Endometrial microvascular endothelial cells (primary cell): ENCODE data around the gene CLTRN. TPM values are rescaled to one million over a fixed set of nuclear protein-coding genes. Genes with fewer than 3 reads are reported as not detected.
"Not testable (repeated sequence)": the region's sequence is repeated elsewhere in the genome, so short reads cannot be mapped to it uniquely, and the experiment has no call there.

Experiments used
- in situ Hi-C: cut with HindIII; loops from 2 replicates; pipeline ENCODE4 v1.10.0; 2017; ENCODE audit warnings: low sequenced_read_pairs, low pct_unique_long_range_greater_than_20kb; ENCODE audit errors: inconsistent ontology term
- total RNA-seq: library from RNA; depleted of rRNA; stranded (reverse); fragments of >200 nt; gene quantifications from one replicate; pipeline ENCODE4 v1.2.3, GENCODE V29; 2015; ENCODE audit errors: inconsistent ontology term

CLTRN gene, protein sequence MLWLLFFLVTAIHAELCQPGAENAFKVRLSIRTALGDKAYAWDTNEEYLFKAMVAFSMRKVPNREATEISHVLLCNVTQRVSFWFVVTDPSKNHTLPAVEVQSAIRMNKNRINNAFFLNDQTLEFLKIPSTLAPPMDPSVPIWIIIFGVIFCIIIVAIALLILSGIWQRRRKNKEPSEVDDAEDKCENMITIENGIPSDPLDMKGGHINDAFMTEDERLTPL
- 1.3 TPM for total RNA-seq

DNA sequence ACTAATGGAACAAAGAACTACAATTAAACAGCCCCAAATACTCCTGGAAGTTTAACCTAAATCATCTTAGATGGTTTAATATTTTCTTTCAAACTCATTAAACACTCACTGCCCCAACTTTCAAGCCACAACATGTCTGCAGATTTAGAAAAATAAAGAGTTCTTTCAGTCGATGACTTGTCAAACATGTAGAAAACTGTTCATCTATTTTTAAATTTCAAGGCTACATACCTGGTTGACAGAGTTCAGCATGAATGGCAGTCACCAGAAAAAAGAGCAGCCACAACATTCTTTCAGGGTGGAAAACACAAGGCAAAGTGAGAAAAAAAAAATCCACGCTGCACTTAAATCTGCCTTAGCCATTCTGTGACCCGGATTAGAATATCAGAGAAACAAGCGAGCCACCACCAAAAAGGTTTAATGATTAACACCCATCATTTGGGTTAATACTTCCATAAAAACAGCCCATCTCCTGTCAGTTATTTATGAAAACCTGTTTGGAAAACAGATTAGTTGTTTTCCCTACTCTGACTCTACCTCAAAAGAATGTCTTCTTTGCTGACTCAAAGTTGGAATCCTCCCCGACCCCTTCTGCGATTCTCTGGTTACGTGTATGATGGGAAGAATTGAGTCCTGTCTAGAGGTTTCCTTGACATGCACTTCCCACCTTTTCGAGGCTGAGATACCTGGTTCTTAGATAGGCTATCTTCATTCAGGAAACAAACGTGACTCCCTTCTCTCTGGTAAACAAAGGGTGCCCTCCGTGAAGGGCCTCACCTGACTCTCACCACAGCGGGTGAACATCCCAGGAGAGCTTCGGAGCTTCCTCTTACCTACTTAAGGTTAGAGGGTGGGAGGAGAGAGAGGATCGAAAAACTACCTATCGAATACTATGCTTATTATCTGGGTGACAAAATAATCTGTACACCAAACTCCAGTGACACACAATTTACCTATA is at the start of gene CLTRN:
CLTRN (minus strand) TSS at position 319 of the 958 bp plus-strand sequence; CDS start at position 289, 30 bp downstream.
- in situ Hi-C loops, result no loop called here

DNA sequence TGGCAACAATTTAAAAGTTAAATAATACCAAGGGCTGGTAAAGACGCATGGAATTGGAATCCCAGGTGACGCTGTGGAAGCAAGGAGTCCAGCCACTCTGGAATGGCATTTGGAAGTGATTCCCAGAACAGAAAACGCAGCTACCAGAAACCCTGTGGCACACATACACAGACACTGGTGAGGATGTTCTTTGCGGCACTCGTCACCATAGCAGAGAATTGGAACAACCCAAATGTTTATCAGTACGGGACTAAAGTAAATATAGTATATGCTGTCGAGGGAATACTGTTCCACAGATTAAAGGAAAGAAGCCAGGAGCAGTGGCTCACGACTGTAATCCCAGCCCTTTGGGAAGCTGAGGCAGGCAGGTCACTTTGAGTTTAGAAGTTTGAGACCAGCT is 39.7 kb upstream of the CLTRN start:
- in situ Hi-C loops, result not testable (repeated sequence)

DNA sequence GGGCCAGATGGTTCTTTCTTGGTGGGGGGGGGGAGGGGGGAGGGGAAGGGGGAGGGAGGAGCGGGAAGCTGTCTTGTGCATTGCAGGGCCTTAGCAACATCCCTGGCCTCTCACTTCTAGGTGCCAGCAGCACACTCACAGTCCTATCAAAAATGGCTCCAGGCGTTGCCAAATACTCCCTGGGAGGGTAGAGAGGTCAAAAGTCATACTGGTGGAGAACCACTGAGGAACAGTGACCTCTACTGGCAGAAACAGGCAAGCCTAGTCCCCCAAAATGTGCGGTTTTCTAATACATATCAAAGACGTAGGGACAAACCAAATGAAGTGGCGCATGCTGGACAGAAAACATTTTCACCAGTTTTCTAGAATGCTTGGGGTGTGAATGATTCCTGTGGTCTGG is 39.2 kb upstream of the CLTRN start:
- in situ Hi-C loops, result not testable (repeated sequence)

DNA sequence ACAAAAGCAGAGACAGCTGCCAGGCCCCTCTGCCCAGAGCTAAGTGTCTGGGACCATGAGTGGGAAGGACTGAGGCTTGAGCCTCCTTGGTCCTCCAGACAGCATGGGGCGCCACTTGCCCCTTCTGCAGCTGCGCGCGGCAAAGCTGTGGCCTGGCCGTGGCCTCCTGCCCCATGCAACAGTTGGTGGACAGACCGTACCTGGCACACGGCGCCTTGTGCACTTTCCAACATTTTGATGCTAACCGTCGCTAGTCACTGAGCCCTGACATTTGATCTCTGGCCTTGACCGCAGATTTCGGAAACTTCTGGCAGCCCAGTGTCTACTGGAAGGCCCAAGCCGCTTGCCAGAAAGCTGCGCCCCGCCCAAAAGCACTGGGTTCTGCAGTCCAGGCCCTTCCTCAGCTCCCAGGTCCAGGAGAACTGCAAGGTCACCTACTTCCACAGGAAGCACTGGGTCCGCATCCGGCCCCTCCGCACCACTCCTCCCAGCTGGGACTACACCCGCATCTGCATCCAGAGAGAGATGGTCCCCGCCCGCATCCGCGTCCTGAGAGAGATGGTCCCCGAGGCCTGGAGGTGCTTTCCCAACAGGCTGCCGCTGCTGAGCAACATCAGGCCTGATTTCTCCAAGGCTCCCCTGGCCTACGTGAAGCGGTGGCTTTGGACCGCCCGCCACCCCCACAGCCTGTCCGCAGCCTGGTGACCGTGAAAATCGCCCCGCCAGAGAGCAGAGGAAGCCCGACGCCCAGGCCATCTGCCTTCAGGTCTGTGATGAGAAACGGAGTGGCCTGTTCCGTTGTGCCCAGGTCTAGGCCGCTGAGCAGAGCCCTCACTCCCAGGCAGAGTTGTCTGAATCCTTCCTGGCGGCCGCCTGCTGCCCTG is 38.1 kb upstream of the CLTRN start:
- in situ Hi-C loops, result no loop called here

DNA sequence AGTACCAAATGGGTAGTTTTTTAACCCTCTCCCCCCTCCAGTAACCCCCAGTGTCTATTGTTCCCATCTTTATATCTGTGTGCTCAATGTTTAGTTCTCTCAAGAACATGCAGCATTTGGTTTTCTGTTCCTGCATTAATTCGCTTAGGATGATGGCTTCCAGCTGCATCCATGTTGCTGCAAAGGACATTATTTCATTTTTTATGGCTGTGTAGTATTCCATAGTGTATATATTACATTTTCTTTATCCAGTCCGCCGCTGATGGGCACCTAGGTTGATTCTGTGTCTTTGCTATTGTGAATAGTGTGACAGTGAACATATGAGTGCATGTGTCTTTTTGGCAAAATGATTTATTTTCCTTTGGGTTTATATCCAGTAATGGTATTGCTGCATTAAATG is 31.9 kb upstream of the CLTRN start:
- in situ Hi-C loops, result no loop called here

DNA sequence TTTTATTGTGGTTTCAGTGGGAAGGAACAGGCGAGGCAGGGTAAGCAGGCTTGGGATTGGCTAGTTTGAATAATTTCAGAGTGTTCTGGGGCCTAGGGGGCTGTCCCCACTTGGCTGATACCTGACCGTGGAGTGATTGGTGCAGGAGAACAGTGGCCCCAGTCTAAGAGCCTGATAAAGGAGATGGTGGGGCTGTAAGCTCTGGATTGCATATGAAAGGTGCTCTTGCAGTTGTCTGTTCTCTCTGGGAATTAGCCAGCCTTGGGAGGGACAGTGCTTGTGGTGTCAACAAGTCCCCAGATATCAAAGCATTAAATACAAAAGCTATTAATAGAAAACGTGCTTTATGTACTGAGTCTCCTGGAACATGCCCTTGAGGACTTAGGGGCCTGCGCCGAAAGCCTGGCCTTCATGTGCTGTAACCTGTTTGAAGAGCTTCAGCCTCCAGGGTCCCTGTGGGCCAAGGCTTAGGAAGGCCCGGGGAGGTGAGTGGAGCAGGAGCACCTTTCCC is 30.4 kb upstream of the CLTRN start:
- in situ Hi-C loops, result no loop called here

DNA sequence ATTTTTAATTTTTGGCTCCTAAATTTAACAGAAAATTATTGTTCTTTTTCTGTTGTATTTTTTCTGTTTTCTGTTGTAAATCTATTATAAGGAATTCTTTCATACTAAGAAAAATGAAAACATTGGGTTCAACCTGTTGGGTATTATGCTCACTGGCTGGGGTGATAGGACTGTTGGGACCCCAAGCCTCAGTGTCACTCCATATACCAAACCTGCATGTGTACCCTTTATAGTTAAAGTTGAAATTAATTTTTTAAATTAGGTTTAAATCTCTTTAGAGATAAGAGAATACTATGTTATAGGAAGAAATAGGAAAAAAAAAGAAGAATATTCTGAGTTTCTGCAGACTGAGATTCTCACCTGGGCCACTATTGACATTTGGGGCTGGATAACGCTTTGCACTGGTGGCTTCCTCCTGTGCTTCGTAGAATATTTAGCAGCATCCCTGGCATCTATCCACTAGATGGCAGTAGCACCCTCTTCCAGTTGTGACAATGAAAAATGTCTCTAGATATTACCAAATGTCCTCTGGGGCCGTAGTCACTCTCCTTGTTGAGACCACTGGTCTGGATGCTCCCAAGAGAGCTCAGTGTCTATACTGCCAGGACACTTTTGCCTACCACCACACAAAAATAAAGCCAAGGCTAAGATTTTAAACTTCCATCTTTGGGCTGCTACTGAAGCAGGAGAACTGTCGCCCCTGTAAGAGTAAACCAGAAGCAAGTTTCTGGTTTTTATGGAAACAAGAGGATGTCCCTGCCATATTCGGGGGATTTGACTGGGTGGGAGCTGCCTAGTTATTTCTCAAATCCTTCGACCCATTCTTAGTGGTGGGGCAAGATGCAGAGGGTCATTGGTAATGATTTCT is 22.4 kb upstream of the CLTRN start:
- in situ Hi-C loops, result no loop called here

DNA sequence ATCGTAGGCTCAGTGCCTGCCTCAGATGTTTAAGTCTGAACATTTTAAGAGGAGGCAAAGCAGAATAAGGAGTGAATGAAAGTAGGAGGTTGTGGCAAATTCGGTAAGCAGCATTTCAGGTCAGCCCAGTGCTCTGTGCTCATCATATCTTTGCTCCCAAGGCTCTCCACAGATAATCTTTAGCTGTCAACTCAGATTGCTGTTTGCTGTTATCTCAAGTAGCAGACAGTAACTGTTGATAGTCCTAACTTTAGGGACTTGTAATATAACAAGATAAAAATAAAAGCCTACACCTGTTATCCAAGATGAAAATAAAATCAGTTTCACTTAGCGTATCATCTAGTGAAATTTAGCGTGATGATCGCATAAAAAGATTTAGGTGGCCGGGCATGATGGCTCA is 18.6 kb upstream of the CLTRN start:
- in situ Hi-C loops, result no loop called here

DNA sequence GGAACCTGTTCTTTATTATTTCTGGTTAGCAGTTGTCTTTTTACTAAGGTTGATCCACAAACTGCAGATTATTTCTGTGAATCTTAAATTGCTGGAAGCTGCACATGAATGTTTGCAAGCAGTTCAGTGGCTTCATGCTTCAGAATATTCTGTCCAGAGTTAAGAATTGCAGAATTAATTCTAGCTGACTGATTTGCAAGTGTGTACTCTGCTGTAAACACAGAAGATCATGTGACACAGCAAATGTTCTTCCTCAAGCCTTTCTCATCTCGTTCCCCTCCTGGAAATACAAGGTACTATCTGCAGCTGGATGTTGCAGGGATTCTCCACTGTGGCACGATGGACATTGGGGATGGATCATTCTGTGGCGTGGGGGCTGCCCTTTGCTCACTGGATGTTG is 16.8 kb upstream of the CLTRN start:
- in situ Hi-C loops, result no loop called here

DNA sequence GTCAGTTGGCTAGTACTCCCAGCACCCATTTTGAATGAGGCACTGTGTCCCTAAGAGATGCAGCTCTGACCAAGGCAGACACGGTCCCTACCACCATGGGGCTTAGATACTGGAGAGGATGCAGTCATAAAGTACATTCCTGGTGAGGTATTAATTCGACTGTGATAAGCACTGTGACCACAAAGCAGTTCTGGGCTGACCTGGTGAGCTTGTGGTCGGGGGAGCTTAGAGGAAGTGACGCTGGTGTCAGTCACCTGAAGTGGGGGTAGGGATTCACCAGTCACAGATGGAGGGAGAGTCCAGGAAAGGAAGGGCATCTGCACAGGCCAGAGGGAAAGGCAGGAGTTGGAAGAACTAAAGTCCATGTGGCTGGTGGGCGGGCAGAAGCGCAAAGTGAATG is 15.8 kb upstream of the CLTRN start:
- in situ Hi-C loops, result no loop called here

DNA sequence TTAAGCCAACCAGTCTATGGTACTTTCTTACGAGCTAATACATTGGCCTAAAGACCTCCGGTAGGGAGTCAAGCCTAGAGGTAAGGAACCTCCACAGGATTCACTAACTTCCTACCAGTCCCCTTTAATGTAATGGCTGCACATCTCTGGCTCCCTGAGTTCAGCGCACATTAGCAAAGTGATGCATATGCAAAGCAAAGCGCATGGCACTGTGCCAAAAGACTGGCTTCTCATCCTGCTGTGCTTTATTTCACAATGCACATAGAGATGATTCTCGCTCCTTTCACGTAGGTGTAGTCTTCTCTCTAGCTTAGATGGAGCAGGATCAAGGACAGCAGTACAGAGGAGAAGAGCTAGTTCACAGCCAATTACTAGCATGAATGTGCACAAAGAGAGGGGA is 14.6 kb upstream of the CLTRN start:
- in situ Hi-C loops, result no loop called here

DNA sequence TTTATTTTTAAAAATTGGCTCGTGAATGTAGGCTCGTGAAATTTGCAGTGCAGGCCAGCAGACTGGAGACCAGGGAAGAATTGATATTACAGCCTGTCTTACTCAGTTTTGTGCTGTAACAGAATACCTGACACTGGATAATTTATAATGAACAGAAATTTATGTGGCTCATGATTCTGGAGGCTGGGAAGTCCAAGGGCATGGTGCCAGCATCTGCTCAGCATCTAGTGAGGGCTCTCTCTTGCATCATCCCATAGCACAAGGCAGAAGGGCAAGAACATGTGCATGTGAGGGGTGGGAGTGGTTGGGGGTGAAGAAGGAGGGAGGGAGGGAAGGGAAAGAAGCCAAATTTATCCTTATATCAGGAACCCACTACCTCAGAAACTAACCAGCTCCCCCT is 13.7 kb upstream of the CLTRN start:
- in situ Hi-C loops, result no loop called here

DNA sequence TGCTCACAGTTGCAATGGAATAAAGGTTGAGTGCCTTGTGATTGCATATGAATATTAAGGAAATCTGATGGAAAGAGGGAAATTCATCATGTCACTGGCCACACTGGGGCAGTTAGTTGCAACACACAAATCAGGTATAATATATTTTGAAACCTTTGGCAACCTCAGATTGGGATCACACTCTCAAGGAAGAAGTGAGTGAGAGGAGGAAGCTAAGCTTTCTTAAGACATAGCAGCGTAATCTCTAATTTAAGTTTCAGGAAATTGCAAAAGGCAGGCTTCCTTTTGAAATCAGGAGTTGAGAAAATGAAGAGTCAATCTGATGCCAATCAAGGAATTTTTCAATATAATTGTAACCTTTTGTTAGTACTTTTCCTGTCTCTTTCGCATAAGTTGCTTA is 12.3 kb upstream of the CLTRN start:
- in situ Hi-C loops, result no loop called here

DNA sequence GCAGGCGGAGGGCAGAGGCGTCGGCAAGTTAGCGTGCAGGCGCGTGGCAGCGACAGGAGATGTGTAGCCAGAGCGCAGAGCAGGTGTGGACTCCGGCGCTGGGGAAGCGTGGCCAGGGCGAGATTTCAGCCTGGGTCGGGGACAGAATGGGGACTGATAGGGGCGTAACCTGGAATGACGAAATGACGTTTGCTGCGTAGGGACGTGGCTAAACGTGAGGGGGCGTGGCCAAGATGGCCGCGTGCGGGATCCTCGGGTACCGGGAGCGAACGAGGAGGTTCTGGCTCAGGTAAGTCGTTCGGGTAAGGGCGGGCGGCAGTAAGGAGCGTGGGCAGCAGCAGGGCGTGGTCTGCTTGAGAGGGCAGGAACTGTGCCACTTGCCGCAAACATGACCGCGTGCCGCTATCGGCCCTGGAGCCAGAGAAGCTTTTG is 10.9 kb upstream of the CLTRN start:
- in situ Hi-C loops, result no loop called here

DNA sequence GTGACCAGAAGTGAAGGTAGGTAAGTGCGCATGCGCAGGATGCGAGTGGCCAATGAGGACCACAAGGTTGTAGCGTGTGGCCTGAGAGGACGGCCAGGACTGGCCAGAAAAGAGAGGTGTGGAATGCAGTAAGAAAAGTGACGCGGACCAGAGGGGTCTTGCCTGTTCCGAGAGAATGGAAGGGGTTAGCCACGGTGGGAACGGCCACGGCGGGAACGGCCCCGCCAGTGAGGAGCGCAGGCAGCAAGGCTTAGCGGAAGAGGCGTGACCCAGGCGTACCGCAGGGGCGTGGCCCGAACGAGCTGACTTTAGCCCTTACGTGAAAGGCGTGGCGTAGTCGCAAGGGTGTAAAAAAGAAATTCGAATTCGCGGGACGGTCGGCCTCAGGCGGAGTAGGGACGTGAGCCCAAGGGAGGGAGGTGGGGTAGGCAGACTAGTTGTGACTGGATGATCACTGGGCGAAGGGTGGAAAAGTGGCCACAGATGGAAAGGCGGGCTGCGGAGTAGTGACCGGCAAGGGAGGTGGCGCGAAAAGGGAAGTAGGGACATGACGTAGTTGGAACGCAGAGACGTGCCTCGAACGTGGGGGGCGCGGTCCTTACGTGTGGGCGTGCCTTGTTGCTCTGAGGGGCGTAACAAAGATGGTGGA is 10.4 kb upstream of the CLTRN start:
- in situ Hi-C loops, result no loop called here

DNA sequence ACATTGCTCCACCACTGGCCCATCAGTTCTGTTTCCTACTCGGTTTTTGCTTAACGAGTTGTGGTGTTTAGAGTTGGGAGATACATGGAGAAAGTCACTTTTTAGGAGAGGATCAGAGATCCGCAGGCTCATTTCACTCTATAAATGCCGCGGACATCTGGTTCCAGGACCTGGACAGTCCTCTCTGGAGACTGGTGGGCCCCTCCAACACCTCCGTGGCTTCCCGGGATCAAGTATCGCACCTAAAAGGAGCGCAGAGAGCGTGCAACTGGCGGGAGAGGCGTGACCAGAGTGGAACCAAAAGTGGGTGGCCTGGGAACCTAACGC is 9.9 kb upstream of the CLTRN start:
- in situ Hi-C loops, result no loop called here

DNA sequence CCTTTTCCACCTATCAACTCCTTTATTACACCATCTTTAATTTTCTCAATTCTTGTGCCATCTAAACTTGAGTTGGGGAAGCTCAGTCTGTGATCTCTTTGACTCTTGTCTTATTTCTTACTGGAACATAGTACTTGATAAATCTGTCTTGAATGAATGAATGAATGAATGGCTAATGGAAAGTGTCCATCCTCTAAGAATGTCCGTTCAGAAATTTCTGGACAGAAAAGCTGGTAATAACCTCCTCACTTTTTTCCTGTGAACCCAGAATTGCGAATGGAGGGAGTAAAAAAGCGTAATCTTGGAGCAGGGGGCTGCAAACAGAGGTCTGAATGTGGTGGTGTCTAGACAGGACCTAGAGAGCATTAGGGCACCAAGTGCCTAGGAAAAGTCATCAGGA is 9.4 kb upstream of the CLTRN start:
- in situ Hi-C loops, result no loop called here

DNA sequence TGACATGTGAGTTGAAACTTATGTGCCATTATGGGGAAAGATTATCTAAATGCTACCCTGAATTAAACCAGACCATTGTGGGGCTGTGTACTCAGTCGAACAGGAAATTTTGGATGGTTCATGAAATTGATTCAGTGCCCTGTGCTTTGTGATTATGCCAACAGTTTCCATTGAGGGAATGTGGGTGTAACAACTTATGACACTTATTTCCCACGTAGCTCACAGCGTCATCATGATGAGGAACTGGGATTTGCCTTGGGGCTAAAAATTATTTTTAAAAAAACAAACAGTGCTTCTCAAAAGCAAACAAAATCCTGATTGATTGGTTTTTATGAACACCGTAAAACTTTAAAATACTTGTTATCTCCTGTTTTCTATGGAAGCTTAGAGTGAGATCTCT is 8.3 kb upstream of the CLTRN start:
- in situ Hi-C loops, result no loop called here
